ENCODE data around the gene CELF4.

The CELF4 gene

DNA sequence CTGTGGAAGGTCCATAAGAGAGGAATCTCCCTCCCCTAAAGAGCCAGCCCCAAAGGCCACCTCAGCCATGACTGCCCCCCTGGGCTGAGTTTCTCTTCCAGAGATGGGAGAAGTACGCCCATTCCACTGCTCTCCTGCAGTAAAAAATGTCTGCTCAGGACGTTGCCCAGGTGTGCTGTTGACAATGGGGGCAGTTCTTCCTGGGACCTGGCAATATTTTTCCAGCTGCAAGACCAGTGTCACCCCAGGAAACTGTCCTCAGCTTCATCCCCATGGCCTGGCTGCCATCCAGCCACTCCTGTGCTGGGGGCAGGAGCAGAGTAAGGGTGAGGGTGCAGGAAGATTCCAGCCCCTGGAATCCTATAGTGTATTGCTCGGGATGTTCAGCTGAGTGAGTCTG, 14.3 kb downstream of the CELF4 start:
- H3K9me3 ChIP-seq (ENCODE audit: severe bottlenecking): no peaks in the 10 kb centered on the region
- TF ChIP-seq, protein P1, sequence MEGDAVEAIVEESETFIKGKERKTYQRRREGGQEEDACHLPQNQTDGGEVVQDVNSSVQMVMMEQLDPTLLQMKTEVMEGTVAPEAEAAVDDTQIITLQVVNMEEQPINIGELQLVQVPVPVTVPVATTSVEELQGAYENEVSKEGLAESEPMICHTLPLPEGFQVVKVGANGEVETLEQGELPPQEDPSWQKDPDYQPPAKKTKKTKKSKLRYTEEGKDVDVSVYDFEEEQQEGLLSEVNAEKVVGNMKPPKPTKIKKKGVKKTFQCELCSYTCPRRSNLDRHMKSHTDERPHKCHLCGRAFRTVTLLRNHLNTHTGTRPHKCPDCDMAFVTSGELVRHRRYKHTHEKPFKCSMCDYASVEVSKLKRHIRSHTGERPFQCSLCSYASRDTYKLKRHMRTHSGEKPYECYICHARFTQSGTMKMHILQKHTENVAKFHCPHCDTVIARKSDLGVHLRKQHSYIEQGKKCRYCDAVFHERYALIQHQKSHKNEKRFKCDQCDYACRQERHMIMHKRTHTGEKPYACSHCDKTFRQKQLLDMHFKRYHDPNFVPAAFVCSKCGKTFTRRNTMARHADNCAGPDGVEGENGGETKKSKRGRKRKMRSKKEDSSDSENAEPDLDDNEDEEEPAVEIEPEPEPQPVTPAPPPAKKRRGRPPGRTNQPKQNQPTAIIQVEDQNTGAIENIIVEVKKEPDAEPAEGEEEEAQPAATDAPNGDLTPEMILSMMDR (IDR thresholded peaks at IDR 0.05; ENCODE audit: low read depth, low read length): no peak
- DNase-seq: no peak
- H3K27me3 ChIP-seq (ENCODE audit: insufficient read depth, low read depth, severe bottlenecking): no peaks in the 10 kb centered on the region
- H3K36me3 ChIP-seq: no peaks in the 10 kb centered on the region
- no peak overlapping the region for H3K4me3 ChIP-seq (ENCODE audit: low read depth, low read length)
- H3K27ac ChIP-seq: no peak overlapping the region

GRCh38 chr18:37550118-37550875, 15.3 kb downstream of the CELF4 start:
- no peaks in the 10 kb centered on the region for H3K27me3 ChIP-seq (ENCODE audit: insufficient read depth, low read depth, severe bottlenecking)
- no peak overlapping the region for H3K4me3 ChIP-seq (ENCODE audit: low read depth, low read length)
- TF ChIP-seq, protein P1 (IDR thresholded peaks at IDR 0.05; ENCODE audit: low read depth, low read length): no peak
- H3K9me3 ChIP-seq (ENCODE audit: severe bottlenecking): no peaks in the 10 kb centered on the region
- DNase-seq: no peak
- H3K36me3 ChIP-seq: no peaks in the 10 kb centered on the region
- no peak overlapping the region for H3K27ac ChIP-seq

GRCh38 chr18:37548679-37549289, 16.8 kb downstream of the CELF4 start:
- Histone ChIP-seq H3K4me3 (ENCODE audit: low read depth, low read length) (no peak overlapping the region), H3K27ac (no peak overlapping the region), H3K9me3 (ENCODE audit: severe bottlenecking) (no peaks in the 10 kb centered on the region), H3K36me3 (no peaks in the 10 kb centered on the region), H3K27me3 (ENCODE audit: insufficient read depth, low read depth, severe bottlenecking) (no peaks in the 10 kb centered on the region)
- no peak for DNase-seq
- TF ChIP-seq, protein P1 (IDR thresholded peaks at IDR 0.05; ENCODE audit: low read depth, low read length): no peak

- no peak overlapping the region for H3K27ac ChIP-seq
- TF ChIP-seq, protein P1 (IDR thresholded peaks at IDR 0.05; ENCODE audit: low read depth, low read length): no peak
- no peaks in the 10 kb centered on the region for H3K27me3 ChIP-seq (ENCODE audit: insufficient read depth, low read depth, severe bottlenecking)
- no peaks in the 10 kb centered on the region for H3K9me3 ChIP-seq (ENCODE audit: severe bottlenecking)
- H3K36me3 ChIP-seq: no peaks in the 10 kb centered on the region
- no peak for DNase-seq
- no peak overlapping the region for H3K4me3 ChIP-seq (ENCODE audit: low read depth, low read length)
These were observed 18.3 kb downstream of the CELF4 start for GRCh38 chr18:37547196-37547827.

GRCh38 chr18:37546651-37547050, 18.9 kb downstream of the CELF4 start:
- Histone ChIP-seq H3K36me3 (no peaks in the 10 kb centered on the region), H3K4me3 (ENCODE audit: low read depth, low read length) (no peak overlapping the region), H3K27ac (no peak overlapping the region), H3K27me3 (ENCODE audit: insufficient read depth, low read depth, severe bottlenecking) (no peaks in the 10 kb centered on the region), H3K9me3 (ENCODE audit: severe bottlenecking) (no peaks in the 10 kb centered on the region)
- TF ChIP-seq, protein P1 (IDR thresholded peaks at IDR 0.05; ENCODE audit: low read depth, low read length): no peak
- no peak for DNase-seq
